ENCODE measurements around the gene OR4D11.
A peak's percentile ranks its signal among the peaks of the same experiment; 100 is the strongest.

The OR4D11 gene

GRCh38 chr11:59550368-59550841 is 47.0 kb downstream of the OR4D11 start:
- DNase-seq = peak; percentile 92

DNA sequence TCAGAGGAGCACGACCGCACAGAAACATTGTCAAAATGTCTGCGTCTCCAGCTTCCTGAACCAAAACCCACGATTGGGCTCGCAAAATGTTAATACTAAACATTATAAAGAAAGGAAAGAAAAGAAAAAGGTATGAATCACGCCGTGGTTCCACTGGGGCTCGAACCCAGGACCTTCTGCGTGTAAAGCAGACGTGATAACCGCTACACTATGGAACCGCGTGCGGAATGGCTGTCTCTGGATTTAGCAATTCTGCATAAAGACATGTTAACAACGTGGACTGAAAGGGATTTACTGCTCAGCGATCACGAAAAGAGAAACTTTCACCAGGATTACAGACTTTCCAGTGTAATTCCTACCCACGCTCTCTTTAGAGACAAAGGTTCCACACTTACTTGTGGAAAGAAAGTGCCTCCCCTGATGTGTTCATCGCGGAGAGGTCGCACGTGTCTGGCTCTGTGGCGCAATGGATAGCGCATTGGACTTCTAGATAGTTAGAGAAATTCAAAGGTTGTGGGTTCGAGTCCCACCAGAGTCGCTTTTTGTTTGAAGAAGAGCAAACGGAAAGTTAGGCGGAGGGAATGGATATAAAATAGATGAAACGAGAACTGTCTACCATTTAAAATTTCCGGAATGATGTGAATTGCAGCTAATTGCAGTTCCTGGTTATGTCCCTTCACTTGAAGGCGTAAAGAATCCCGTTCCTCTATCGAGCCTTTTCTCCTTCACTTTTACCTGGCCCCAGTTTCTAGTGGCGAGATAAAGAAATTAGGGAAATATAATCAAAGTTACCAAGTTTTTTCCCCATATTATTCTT is 47.7 kb downstream of the OR4D11 start:
- DNase-seq = peak; percentile 88

GRCh38 chr11:59551659-59552521 is 48.5 kb downstream of the OR4D11 start:
- DNase-seq = peak; percentile 39

DNA sequence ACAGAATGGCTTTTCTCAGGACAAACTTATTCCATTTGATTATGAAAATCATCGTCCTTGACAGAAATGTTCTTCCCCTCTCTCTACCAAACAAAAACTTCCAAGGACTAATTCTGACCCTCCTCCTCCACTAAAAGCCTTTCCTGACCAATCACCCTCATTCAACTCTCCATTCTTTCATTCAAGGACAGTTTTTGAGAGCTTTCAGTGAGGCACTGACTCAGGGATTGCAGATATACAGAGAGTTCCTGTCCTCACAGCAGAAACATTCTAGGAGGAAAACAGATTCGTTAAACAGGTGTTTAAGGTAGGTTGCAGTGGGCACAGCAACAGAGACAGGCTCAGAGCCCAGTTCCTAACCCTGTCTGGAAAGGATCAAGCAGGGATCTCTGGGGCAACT is 49.5 kb downstream of the OR4D11 start:
- no peak for DNase-seq

GRCh38 chr11:59553323-59553722 is 49.9 kb downstream of the OR4D11 start:
- no peak for DNase-seq

Measured in stimulated activated CD4-positive, alpha-beta T cell treated with anti-CD3 and anti-CD28 coated beads, Interleukin-4, amount 100 ng/mL, for 24 hours (primary cell).